Muscle layer of colon (tissue), 2 donors: Measurements from ENCODE around the gene DGKH.
"Not testable (repeated sequence)": the region's sequence is repeated elsewhere in the genome, so short reads cannot be mapped to it uniquely, and the experiment has no call there.

Source experiments
- H3K27ac ChIP-seq: one replicate; pipeline ENCODE4 v1.7.0; 2013; ENCODE audit warnings: low read depth, mild to moderate bottlenecking, low read length, moderate library complexity
- H3K27me3 ChIP-seq, 2 donors: one replicate each; pipeline ENCODE4 v1.7.0; 2013; ENCODE audit warnings: low read length in 2 of 2, mild to moderate bottlenecking in 2 of 2; ENCODE audit not compliant: insufficient read depth in 2 of 2, control insufficient read depth in 1 of 2
- H3K36me3 ChIP-seq: one replicate; pipeline ENCODE4 v1.7.0; 2013; ENCODE audit warnings: mild to moderate bottlenecking, low read length; ENCODE audit not compliant: insufficient read depth
- H3K4me1 ChIP-seq: one replicate; pipeline ENCODE4 v1.7.0; 2013; ENCODE audit warnings: mild to moderate bottlenecking, low read length; ENCODE audit not compliant: insufficient read depth
- H3K4me3 ChIP-seq, 2 donors: one replicate each; pipeline ENCODE4 v1.7.0; 2013; ENCODE audit warnings: low read length in 2 of 2, low read depth in 1 of 2, mild to moderate bottlenecking in 1 of 2, moderate library complexity in 1 of 2
- H3K9ac ChIP-seq: one replicate; pipeline ENCODE4 v1.7.0; 2013; ENCODE audit warnings: low read length
- H3K9me3 ChIP-seq: one replicate; pipeline ENCODE4 v1.7.0; 2013; ENCODE audit warnings: mild to moderate bottlenecking, low read length
- donor health status: abdominal sarcoma.
- donor health status: Adenocarcinoma of cecum.

DGKH gene

DNA sequence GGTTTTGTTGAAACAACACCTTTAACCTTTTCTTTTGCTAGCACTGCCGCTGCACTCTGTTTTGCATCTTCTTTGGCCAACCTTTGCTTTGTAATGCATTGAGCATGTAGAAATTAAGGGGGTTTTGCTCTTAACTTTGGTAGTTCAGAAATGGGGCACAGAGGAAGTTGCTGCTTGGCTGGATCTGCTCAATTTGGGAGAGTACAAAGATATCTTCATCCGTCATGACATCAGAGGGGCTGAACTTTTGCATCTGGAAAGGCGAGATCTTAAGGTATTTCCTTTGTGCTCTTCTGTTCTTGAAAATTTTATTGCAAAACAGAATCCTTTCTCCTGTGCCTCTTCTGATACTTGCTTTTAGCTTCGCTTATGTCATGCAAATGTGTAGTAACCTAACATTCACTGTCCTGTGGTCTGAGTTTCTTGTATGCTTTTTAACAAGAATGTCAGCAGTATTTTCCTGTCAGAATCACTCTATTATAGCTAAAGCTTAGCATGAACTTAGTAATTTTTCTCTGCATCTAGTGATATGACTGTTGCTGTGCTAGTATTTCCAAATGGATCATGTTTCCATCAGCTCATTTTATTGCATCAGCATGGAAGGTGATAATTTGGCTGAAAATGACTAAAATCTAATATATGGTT lies 172.8 kb downstream of the DGKH start:
- Histone ChIP-seq H3K4me1 (no peaks in the 10 kb centered on the region), H3K36me3 (peaks cover 7% of the 10 kb centered on the region), H3K27me3 (no peaks in the 10 kb centered on the region), H3K4me3 (no peak overlapping the region), H3K9me3 (no peaks in the 10 kb centered on the region), H3K27ac (no peak overlapping the region), H3K9ac (no peak overlapping the region)

DNA sequence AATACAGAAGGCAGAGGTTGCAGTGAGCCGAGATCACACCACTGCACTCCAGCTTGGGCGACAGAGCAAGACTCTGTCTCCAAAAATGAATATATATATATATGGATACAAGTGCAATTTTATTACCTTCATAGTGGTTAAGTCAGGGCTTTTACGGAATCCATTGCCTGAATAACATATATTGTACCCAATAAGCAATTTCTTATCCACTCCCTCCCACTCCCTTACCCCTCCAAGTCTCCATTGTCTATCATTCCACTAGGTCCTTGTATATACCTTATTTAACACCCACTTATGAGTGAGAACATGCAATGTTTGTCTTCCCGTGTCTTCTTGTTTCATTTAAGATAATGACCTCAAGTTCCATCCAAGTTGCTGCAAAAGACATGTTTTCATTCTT lies 175.2 kb downstream of the DGKH start:
- no peak overlapping the region for H3K9ac ChIP-seq
- no peak overlapping the region for H3K27ac ChIP-seq

DNA sequence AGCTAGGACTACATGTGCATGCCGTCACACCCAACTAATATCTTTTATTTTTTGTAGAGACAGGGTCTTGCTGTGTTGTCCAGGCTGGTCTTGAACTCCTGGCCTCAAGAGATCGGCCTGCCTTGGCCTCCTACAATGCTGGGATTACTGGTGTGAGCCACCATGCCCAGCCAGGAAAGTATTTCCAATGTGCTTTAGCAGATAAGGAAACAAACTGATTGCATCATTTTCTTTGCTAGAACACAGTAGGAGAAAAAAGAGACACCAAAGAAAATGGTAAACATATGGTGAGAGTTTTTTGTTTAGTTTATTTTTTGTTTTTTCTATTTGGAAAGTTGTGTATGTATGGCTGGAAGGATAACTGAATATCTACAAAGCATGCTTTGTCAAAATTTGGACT lies 176.6 kb downstream of the DGKH start:
- H3K27ac ChIP-seq: no peak overlapping the region
- H3K4me3 ChIP-seq: no peak overlapping the region
- H3K27me3 ChIP-seq: no peaks in the 10 kb centered on the region
- H3K9ac ChIP-seq: no peak overlapping the region
- H3K36me3 ChIP-seq: peaks cover 9% of the 10 kb centered on the region
- no peaks in the 10 kb centered on the region for H3K9me3 ChIP-seq
- H3K4me1 ChIP-seq: no peaks in the 10 kb centered on the region

More for the DNA sequence above, 175.2 kb downstream of the DGKH start:
- Histone ChIP-seq H3K27me3 (no peaks in the 10 kb centered on the region), H3K9me3 (no peaks in the 10 kb centered on the region), H3K4me1 (no peaks in the 10 kb centered on the region), H3K36me3 (peaks cover 7% of the 10 kb centered on the region), H3K4me3 (no peak overlapping the region)

DNA sequence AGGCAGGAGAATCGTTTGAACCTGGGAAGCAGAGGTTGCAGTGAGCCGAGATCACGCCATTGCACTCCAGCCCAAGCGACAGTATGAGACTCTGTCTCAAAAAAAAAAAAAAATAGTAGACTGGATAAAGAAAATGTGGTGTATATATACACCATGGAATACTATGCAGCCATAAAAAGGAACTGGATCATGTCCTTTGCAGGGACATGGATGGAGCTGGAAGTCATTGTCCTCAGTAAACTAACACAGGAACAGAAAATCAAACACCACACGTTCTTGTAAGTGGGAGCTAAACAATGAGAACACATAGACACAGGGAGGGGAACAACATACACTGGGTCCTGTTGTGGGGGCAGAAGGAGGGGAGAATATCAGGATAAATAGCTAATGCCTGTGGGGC lies 178.3 kb downstream of the DGKH start:
- H3K27ac ChIP-seq, H3K9me3 ChIP-seq, H3K9ac ChIP-seq, H3K27me3 ChIP-seq, H3K36me3 ChIP-seq, H3K4me3 ChIP-seq, H3K4me1 ChIP-seq: not testable (repeated sequence)

DNA sequence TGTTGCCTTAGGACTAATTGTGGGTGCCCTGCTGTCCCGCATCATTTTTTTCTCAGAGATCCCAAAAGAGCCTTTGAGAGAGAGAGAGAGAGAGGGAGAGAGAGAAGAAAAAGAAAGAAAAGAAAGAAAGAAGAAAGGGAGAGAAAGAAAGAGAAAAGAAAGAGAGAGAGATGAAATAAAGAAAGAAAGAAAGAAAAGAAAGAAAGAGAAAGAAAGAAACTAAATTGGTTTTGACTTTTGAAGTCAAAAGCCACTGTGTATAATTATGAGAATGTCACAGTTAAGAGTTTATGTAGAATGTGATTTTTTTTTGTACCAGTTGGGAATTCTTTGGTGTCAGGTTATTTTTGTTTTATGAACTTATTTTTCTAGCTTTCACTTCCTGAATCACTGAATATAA lies 180.1 kb downstream of the DGKH start:
- Histone ChIP-seq H3K36me3 (peaks cover 7% of the 10 kb centered on the region), H3K9me3 (no peaks in the 10 kb centered on the region), H3K27ac (no peak overlapping the region), H3K4me1 (no peaks in the 10 kb centered on the region), H3K4me3 (no peak overlapping the region), H3K27me3 (no peaks in the 10 kb centered on the region), H3K9ac (no peak overlapping the region)

DNA sequence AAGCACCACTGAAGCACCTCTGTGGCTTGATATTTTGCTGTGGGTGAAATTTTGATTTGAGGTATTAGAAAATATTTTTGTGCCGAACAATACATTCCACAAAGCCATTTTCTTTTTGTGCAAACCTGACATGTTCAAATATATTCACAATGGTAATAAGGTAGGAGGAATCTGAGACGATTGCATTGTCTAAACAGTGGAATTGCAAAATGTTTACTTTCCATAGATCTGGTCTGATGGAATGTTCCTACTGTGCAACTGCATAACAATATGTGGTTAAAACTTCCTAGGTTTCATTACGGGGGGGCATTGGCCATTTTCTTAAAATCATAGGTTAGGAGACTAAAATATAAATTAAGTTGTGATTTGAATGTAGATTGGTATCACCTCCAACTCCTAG lies 180.8 kb downstream of the DGKH start:
- H3K9me3 ChIP-seq: no peaks in the 10 kb centered on the region
- no peaks in the 10 kb centered on the region for H3K27me3 ChIP-seq
- peaks cover 7% of the 10 kb centered on the region for H3K36me3 ChIP-seq
- H3K27ac ChIP-seq: no peak overlapping the region
- no peak overlapping the region for H3K4me3 ChIP-seq
- no peaks in the 10 kb centered on the region for H3K4me1 ChIP-seq
- no peak overlapping the region for H3K9ac ChIP-seq

DNA sequence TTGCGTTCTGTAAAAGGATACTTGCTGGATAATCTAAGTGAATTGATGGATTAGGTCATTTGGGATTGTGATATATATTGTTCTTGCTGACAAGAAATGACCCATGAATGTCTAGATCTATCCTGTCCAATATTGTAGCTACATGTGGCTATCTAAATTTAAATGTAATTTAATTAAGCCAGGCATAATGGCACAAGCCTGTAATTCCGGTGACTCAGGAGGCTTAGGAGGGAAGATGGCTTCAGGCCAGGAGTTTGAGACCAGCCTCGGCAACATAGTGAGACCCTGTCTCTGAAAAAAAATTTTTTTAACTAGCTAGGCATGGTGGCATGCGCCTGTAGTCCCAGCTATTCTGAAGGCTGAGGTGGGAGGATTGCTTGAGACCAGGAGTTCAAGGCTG lies 184.2 kb downstream of the DGKH start:
- H3K36me3 ChIP-seq: peaks cover 7% of the 10 kb centered on the region
- H3K9me3 ChIP-seq: no peaks in the 10 kb centered on the region
- no peaks in the 10 kb centered on the region for H3K4me1 ChIP-seq
- no peak overlapping the region for H3K27ac ChIP-seq
- H3K4me3 ChIP-seq: no peak overlapping the region
- no peaks in the 10 kb centered on the region for H3K27me3 ChIP-seq
- no peak overlapping the region for H3K9ac ChIP-seq

DNA sequence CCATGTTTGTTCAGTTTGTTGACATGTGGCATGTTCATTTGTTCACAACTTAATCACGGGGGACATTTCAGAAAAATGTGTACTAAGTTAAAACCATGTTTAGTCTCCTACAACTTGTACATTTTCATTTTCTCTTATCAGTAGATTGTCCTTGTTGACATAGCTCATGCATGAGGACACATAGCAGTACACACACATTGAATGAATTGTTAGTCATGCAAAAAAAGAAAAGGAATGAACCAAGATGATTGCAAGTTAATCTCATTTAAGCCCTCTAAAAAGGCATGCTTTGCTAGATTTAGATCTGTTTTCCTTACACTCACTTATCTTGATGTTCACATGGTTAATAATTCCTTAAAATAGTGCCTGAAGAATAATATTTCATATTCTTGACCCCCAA lies 185.3 kb downstream of the DGKH start:
- Histone ChIP-seq H3K36me3 (peaks cover 7% of the 10 kb centered on the region), H3K4me3 (no peak overlapping the region)

DNA sequence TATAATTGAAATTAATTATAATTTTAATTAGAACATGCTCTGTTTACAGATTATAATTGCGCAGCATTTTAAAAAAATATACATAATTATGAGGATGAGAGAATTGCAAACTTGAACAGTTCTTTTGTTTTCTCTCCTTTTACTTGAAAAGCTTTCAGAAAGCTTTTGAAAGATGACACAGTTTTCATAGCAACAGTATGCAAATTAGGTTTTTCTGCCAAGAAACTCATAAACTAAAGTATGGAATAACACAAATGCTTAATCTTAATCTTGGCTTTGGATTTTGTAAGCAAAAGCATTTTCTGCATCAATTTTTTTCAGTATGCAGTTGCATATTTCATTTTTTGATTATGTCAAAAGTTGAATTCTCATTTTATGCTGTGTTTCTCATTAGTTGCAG lies 190.7 kb downstream of the DGKH start:
- H3K9ac ChIP-seq: no peak overlapping the region
- no peaks in the 10 kb centered on the region for H3K9me3 ChIP-seq
- no peaks in the 10 kb centered on the region for H3K27me3 ChIP-seq
- H3K27ac ChIP-seq: no peak overlapping the region
- H3K4me3 ChIP-seq: no peak overlapping the region
- no peaks in the 10 kb centered on the region for H3K4me1 ChIP-seq
- no peaks in the 10 kb centered on the region for H3K36me3 ChIP-seq

More for the DNA sequence above, 185.3 kb downstream of the DGKH start:
- no peaks in the 10 kb centered on the region for H3K27me3 ChIP-seq
- H3K4me1 ChIP-seq: no peaks in the 10 kb centered on the region
- H3K9me3 ChIP-seq: no peaks in the 10 kb centered on the region
- no peak overlapping the region for H3K27ac ChIP-seq
- no peak overlapping the region for H3K9ac ChIP-seq

DNA sequence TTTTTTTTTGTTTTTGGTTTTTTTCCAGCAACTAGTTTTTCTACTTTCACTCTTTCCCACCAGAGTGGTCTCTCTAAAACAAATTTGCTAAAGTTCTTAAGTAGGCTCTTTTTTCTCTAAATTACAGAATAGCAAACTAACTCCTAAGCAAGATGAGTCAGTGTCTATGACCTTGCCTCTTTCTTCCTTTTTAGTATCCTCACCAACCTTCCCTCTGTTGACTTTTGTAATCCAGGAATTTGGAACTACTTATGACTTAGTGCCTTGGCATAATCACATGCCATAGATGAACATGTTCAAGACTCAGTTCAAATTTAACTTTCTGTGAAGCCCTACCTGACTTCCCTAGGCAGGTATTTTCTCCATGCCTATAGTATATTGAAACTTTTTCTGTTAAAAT lies 191.2 kb downstream of the DGKH start:
- Histone ChIP-seq H3K4me1 (no peaks in the 10 kb centered on the region), H3K36me3 (no peaks in the 10 kb centered on the region), H3K27me3 (no peaks in the 10 kb centered on the region), H3K4me3 (no peak overlapping the region), H3K9ac (no peak overlapping the region), H3K27ac (no peak overlapping the region), H3K9me3 (no peaks in the 10 kb centered on the region)

DNA sequence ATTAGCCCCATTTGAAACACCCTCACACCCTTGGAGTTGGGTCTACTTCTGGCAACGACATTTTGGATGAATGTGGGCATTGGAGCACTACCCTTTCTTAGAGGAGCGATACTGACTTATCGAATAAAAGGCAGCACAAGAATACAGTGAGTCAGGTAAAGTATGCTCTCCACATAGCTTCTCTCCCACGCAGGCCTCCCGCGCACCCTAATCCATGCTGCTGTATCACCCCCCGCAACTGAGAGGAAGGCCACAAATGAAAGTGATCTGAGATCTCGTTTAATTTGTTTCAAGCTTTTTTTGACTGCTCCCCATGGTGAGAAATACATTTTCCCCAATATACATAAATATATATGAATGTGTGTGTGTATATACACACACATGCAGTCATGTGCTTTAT lies 198.1 kb downstream of the DGKH start:
- Histone ChIP-seq H3K4me1 (no peaks in the 10 kb centered on the region), H3K27ac (no peak overlapping the region), H3K9ac (no peak overlapping the region), H3K4me3 (no peak overlapping the region), H3K36me3 (no peaks in the 10 kb centered on the region), H3K9me3 (no peaks in the 10 kb centered on the region), H3K27me3 (no peaks in the 10 kb centered on the region)

DNA sequence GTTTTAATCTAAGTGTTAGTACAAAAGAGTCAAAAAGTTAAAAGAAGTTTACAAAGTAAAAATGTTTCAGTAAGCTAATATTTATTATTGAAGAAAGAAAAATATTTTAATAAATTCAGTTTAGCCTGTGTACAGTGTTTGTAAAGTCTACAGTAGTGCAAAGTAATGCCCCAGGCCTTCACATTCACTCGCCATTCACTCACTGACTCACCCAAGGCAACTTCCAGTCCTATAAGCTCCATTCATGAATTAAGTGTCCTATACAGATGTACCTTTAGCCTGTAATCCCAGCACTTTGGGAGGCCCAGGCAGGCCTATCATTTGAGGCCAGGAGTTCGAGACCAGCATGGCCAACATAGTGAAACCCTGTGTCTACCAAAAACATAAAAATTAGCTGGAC lies 199.4 kb downstream of the DGKH start:
- H3K9ac ChIP-seq: no peak overlapping the region
- no peaks in the 10 kb centered on the region for H3K9me3 ChIP-seq
- H3K4me3 ChIP-seq: no peak overlapping the region
- H3K36me3 ChIP-seq: no peaks in the 10 kb centered on the region
- H3K27ac ChIP-seq: no peak overlapping the region
- H3K27me3 ChIP-seq: no peaks in the 10 kb centered on the region
- H3K4me1 ChIP-seq: no peaks in the 10 kb centered on the region
